C4-2B (cell line): ENCODE data around the gene U2AF2.

Experiments used
- ZFX ChIP-seq: fragments of 450-650 bp; IDR thresholded peaks from 2 replicates; pipeline ENCODE4 v1.6.1; 2017
- TF ChIP-seq, protein P1 (sequence below): fragments of 450-650 bp; conservative IDR thresholded peaks from 2 replicates; pipeline ENCODE4 v1.5.1; 2017; ENCODE audit warnings: mild to moderate bottlenecking

DNA sequence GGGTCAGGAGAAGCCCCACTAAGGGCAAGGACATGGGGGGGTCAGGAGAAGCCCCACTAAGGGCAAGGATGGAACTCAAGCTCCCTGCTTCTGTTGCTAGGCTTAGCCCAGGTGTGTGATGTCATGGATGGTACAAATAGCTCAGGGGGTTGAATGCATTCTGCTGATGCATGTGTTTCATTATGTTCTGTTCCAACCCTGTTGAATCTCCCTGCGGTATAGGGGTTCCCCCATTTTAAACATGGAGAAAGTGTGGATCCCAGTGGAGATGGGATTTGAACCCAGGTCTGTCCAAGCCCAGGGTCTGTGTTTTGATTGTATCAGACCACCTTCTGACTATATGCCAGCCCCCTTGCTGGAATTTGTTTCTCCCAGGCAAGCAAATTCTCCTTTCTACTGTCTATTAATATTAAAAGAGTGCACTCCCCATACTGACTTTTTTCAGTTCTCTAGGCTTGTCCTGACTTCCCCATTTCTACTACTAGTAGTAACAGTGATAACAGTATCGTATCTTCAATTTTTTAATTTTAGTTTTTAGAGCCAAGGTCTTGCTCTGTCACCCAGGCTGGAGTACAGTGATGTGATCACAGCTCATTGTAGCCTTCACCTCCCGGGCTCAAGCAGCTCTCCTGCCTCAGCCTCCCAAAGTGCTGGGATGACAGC is 42.7 kb upstream of the U2AF2 start:
- TF ChIP-seq, protein P1, sequence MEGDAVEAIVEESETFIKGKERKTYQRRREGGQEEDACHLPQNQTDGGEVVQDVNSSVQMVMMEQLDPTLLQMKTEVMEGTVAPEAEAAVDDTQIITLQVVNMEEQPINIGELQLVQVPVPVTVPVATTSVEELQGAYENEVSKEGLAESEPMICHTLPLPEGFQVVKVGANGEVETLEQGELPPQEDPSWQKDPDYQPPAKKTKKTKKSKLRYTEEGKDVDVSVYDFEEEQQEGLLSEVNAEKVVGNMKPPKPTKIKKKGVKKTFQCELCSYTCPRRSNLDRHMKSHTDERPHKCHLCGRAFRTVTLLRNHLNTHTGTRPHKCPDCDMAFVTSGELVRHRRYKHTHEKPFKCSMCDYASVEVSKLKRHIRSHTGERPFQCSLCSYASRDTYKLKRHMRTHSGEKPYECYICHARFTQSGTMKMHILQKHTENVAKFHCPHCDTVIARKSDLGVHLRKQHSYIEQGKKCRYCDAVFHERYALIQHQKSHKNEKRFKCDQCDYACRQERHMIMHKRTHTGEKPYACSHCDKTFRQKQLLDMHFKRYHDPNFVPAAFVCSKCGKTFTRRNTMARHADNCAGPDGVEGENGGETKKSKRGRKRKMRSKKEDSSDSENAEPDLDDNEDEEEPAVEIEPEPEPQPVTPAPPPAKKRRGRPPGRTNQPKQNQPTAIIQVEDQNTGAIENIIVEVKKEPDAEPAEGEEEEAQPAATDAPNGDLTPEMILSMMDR: no peak
- no peak for TF ChIP-seq ZFX
